Endothelial cell of umbilical vein (primary cell): Measurements from ENCODE around the gene DVL3. TPM values are rescaled to one million over a fixed set of nuclear protein-coding genes. Genes with fewer than 3 reads are reported as not detected.

Source experiments
- BruUV-seq: library from RNA; stranded (reverse); fragments of 400-500 nt; replicated peaks from 2 replicates; lab custom pipeline; 2021; lab: Mats Ljungman, UMichigan
- CTCF ChIA-PET: fragments of 300-600, 350-600 bp; sonication (Branson Sonifier 250); formaldehyde crosslinking; loops from one replicate; lab custom pipeline; 2021; ENCODE audit warnings: antibody characterized with exemption, inconsistent platforms; lab: Charles Lee
- POLR2A ChIA-PET: fragments of 300-600, 350-600 bp; sonication (Branson Sonifier 250); formaldehyde crosslinking; loops from one replicate; lab custom pipeline; 2021; ENCODE audit warnings: antibody characterized with exemption, inconsistent platforms; lab: Charles Lee
- DNase-seq: peaks from one replicate; pipeline ENCODE4 v3.0.0-alpha.2; 2011; ENCODE audit warnings: low read depth, low spot score
- FAIRE-seq: peaks from 2 replicates; lab custom pipeline; 2011; peaks lifted over from hg19 to GRCh38; lab: Jason Lieb, UNC
- H2AFZ ChIP-seq: 2 replicates; pipeline ENCODE4 v1.6.0; 2012; ENCODE audit warnings: low read depth, low read length, control low read depth, inconsistent platforms
- H3K27ac ChIP-seq: 2 replicates; pipeline ENCODE4 v1.5.1; 2011; ENCODE audit warnings: low read depth, mild to moderate bottlenecking, control low read depth, low read length, moderate library complexity; ENCODE audit not compliant: insufficient read depth
- H3K27me3 ChIP-seq, 2 experiments: 2 replicates each; pipeline versions ENCODE4 v1.6.0 to v1.6.1; 2011; ENCODE audit warnings: low read length in 2 of 2, mixed read lengths in 1 of 2; ENCODE audit not compliant: control insufficient read depth in 2 of 2, insufficient read depth in 2 of 2
- H3K36me3 ChIP-seq, 2 experiments: 2 replicates in 1 of 2; 3 replicates in 1 of 2; pipeline ENCODE4 v1.5.1; 2011; ENCODE audit warnings: low read length in 2 of 2, mild to moderate bottlenecking in 1 of 2, moderate library complexity in 1 of 2; ENCODE audit not compliant: control insufficient read depth in 2 of 2, insufficient read depth in 2 of 2; ENCODE audit errors: extremely low read depth in 1 of 2
- H3K4me1 ChIP-seq: 3 replicates; pipeline ENCODE4 v1.5.1; 2011; ENCODE audit warnings: mild to moderate bottlenecking, low read length; ENCODE audit not compliant: control insufficient read depth, insufficient read depth; ENCODE audit errors: extremely low read depth
- H3K4me2 ChIP-seq: 2 replicates; pipeline ENCODE4 v1.6.1; 2011; ENCODE audit warnings: low read length, control low read depth, mixed read lengths; ENCODE audit not compliant: insufficient read depth
- H3K4me3 ChIP-seq, 3 experiments: fragments of 200-600 bp in 1 of 3; sonication (generic), shearing (Covaris generic) in 1 of 3; replicated peaks in 1 of 3; 2 replicates each; pipeline ENCODE4 v1.5.1; 2011 to 2016; ENCODE audit warnings: control low read depth in 3 of 3, low read length in 3 of 3, mild to moderate bottlenecking in 2 of 3, inconsistent platforms in 1 of 3, low read depth in 1 of 3, moderate library complexity in 1 of 3; ENCODE audit not compliant: insufficient read depth in 1 of 3
- H3K79me2 ChIP-seq: 2 replicates; pipeline ENCODE4 v1.6.0; 2012; ENCODE audit warnings: low read length, inconsistent platforms; ENCODE audit not compliant: control insufficient read depth, insufficient read depth
- H3K9ac ChIP-seq: replicated peaks from 2 replicates; pipeline ENCODE3; 2011; ENCODE audit warnings: low read length, control low read depth; ENCODE audit not compliant: insufficient read depth; ENCODE audit errors: extremely low read depth
- H3K9me1 ChIP-seq: replicated peaks from 3 replicates; pipeline ENCODE4 v1.6.0; 2011; ENCODE audit warnings: mild to moderate bottlenecking, low read length; ENCODE audit not compliant: control insufficient read depth, insufficient read depth; ENCODE audit errors: extremely low read depth
- H3K9me3 ChIP-seq: replicated peaks from 2 replicates; pipeline ENCODE4 v1.5.1; 2012; ENCODE audit warnings: low read length, inconsistent platforms; ENCODE audit not compliant: control insufficient read depth, insufficient read depth
- H4K20me1 ChIP-seq: replicated peaks from 2 replicates; pipeline ENCODE3; 2011; ENCODE audit warnings: mild to moderate bottlenecking, low read length; ENCODE audit not compliant: control insufficient read depth, insufficient read depth; ENCODE audit errors: extremely low read depth
- EZH2 ChIP-seq: IDR thresholded peaks from 2 replicates; pipeline ENCODE4 v1.6.1; 2012; ENCODE audit warnings: borderline replicate concordance, low read depth, mild to moderate bottlenecking, moderate library complexity, low read length, inconsistent platforms; ENCODE audit not compliant: severe bottlenecking
- FOS ChIP-seq: IDR thresholded peaks from 2 replicates; pipeline ENCODE4 v1.6.1; 2011; ENCODE audit warnings: mild to moderate bottlenecking, low read length, moderate library complexity, borderline replicate concordance; ENCODE audit not compliant: insufficient read depth
- GATA2 ChIP-seq: IDR thresholded peaks from 2 replicates; pipeline ENCODE4 v1.7.0; 2011; ENCODE audit warnings: low read depth, mild to moderate bottlenecking, moderate library complexity, mixed read lengths, low read length; ENCODE audit not compliant: insufficient read length, insufficient read depth
- JUN ChIP-seq: IDR thresholded peaks from 2 replicates; pipeline ENCODE4 v1.6.1; 2011; ENCODE audit warnings: borderline replicate concordance, low read depth; ENCODE audit not compliant: insufficient read length, insufficient read depth
- MYC ChIP-seq: IDR thresholded peaks from one replicate; pipeline ENCODE4 v1.6.1; 2011; ENCODE audit warnings: mild to moderate bottlenecking, low read depth, low read length
- POLR2A ChIP-seq: IDR thresholded peaks from 2 replicates; pipeline ENCODE4 v1.6.1; 2012; ENCODE audit warnings: low read depth, mild to moderate bottlenecking, control low read depth, low read length
- POLR2AphosphoS5 ChIP-seq: IDR thresholded peaks from 2 replicates; pipeline ENCODE4 v1.6.1; 2012; ENCODE audit warnings: low read depth, mild to moderate bottlenecking, control low read depth, low read length, moderate library complexity; ENCODE audit not compliant: insufficient read depth
- dilution Hi-C: fragments of 300-500 bp; cut with MboI; formaldehyde crosslinking; loops from one replicate; pipeline ENCODE4 v1.15.0; 2019; ENCODE audit warnings: low sequenced_read_pairs; ENCODE audit not compliant: extremely low pct_ligation_motif_present
- intact Hi-C: fragments of 100-400 bp; cut with micrococcal nuclease; formaldehyde crosslinking; loops from one replicate; pipeline ENCODE4 v1.10.0; 2022
- polyA plus RNA-seq, 4 experiments: library from polyadenylated mRNA; depleted of rRNA in 3 of 4; stranded (reverse) in 3 of 4; unstranded in 1 of 4; fragments of >200 nt; gene quantifications; 2 replicates each; pipeline versions ENCODE4 v1.2.1 to v1.2.3, GENCODE V29; 2011 to 2012; ENCODE audit warnings: missing spikeins in 1 of 4
- total RNA-seq: library from RNA; stranded (reverse); gene quantifications from 2 replicates; pipeline ENCODE4 v1.2.3, GENCODE V29; 2021
- TF ChIP-seq, protein P1 (sequence below): IDR thresholded peaks from 2 replicates; pipeline ENCODE4 v1.6.1; 2011; ENCODE audit not compliant: insufficient read depth, insufficient read length
- TF ChIP-seq, protein P2 (sequence below), 2 donors: IDR thresholded peaks; 1 replicate in 1 of 2; 2 replicates in 1 of 2; pipeline ENCODE4 v1.5.1; 2011; ENCODE audit warnings: low read length in 2 of 2, mild to moderate bottlenecking in 2 of 2, moderate library complexity in 2 of 2, control low read depth in 1 of 2, inconsistent platforms in 1 of 2, low read depth in 1 of 2; ENCODE audit not compliant: insufficient read depth in 1 of 2; ENCODE audit errors: extremely low read depth in 1 of 2

The DVL3 gene
- total and polyA plus RNA-seq, 2 donors (not counting 3 experiments of a cell fraction or from before 2014, with no cell fraction given): 43.8 to 59.0 TPM

DNA sequence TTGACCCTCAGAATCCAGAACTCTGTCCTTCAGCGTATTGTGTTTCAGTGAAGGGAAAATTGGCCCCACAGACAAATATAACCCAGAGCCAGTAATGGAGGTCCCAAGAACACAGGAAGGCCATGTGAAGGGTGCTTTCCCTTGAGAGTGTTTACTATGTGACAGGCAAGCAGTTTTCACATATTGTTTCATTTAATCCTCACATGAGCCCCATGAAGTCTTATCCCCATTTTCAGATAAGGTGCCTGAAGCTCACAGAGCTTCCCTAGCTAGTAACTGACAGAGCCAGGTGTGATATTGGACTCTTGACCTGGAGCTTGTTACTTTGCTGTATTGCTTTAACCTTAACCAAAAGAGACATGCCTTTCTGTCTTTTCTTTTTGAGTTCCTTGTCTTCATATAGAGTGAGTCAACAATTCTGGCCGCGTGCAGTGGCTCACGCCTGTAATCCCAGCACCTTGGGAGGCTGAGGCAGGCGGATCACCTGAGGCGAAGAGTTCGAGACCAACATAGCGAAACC, 9.4 kb upstream of the DVL3 start:
- H3K9me3 ChIP-seq: no peaks in the 10 kb centered on the region
- intact Hi-C loops (loop anchor here (2.0 kb wide), 1 partner anchor 143 kb away; no protein-coding TSS in a partner anchor), dilution Hi-C loops (no loop called here)
- H3K4me2 ChIP-seq: no peak overlapping the region
- no peak for FAIRE-seq
- TF ChIP-seq EZH2: no peak
- TF ChIP-seq, protein P1, sequence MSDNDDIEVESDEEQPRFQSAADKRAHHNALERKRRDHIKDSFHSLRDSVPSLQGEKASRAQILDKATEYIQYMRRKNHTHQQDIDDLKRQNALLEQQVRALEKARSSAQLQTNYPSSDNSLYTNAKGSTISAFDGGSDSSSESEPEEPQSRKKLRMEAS: no peak
- no peak for TF ChIP-seq POLR2A
- no peak for TF ChIP-seq MYC
- TF ChIP-seq JUN: no peak
- TF ChIP-seq, protein P2, sequence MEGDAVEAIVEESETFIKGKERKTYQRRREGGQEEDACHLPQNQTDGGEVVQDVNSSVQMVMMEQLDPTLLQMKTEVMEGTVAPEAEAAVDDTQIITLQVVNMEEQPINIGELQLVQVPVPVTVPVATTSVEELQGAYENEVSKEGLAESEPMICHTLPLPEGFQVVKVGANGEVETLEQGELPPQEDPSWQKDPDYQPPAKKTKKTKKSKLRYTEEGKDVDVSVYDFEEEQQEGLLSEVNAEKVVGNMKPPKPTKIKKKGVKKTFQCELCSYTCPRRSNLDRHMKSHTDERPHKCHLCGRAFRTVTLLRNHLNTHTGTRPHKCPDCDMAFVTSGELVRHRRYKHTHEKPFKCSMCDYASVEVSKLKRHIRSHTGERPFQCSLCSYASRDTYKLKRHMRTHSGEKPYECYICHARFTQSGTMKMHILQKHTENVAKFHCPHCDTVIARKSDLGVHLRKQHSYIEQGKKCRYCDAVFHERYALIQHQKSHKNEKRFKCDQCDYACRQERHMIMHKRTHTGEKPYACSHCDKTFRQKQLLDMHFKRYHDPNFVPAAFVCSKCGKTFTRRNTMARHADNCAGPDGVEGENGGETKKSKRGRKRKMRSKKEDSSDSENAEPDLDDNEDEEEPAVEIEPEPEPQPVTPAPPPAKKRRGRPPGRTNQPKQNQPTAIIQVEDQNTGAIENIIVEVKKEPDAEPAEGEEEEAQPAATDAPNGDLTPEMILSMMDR (IDR thresholded peaks at IDR 0.05; ENCODE audit: extremely low read depth in 1 of 2, insufficient read depth in 1 of 2, low read depth in 1 of 2, low read length in 2 of 2): no peak
- TF ChIP-seq POLR2AphosphoS5: no peak
- TF ChIP-seq FOS: no peak
- TF ChIP-seq GATA2: no peak
- no peak overlapping the region for H3K9ac ChIP-seq
- no peaks in the 10 kb centered on the region for H3K79me2 ChIP-seq
- ChIA-PET CTCF (interaction anchor here (1.1 to 3.5 kb wide), 8 partner anchors 11 to 250 kb away, joined by 3 to 18 read pairs (median 8); partner anchors contain the start of genes DVL3, EEF1AKMT4 and EIF2B5), POLR2A (no interaction called here)
- H4K20me1 ChIP-seq: no peaks in the 10 kb centered on the region
- no peak overlapping the region for H3K4me3 ChIP-seq
- H3K36me3 ChIP-seq: peaks cover 28 to 29% of the 10 kb centered on the region in 2 experiments
- no peaks in the 10 kb centered on the region for H3K9me1 ChIP-seq
- no peak for DNase-seq
- H2AFZ ChIP-seq: no peak overlapping the region
- H3K4me1 ChIP-seq: no peaks in the 10 kb centered on the region
- BruUV-seq: no TSS peak
- H3K27me3 ChIP-seq: no peaks in the 10 kb centered on the region
- H3K27ac ChIP-seq: no peak overlapping the region
